Lower leg skin (tissue), 3 donors: ENCODE data around the gene ENSA.
"Not testable (repeated sequence)": the region's sequence is repeated elsewhere in the genome, so short reads cannot be mapped to it uniquely, and the experiment has no call there.

Experiments used
- POLR2A ChIP-seq, 2 donors: fragments of 450-650 bp; IDR thresholded peaks; one replicate each; pipeline ENCODE4 v1.6.1; 2016 to 2017; ENCODE audit warnings: antibody characterized with exemption in 2 of 2, mild to moderate bottlenecking in 1 of 2, moderate library complexity in 1 of 2
- TF ChIP-seq, protein P1 (sequence below), 3 donors: fragments of 450-650 bp; IDR thresholded peaks; one replicate each; pipeline ENCODE4 v1.5.1; 2016; ENCODE audit warnings: antibody characterized with exemption in 3 of 3, mild to moderate bottlenecking in 3 of 3, moderate library complexity in 2 of 3

DNA sequence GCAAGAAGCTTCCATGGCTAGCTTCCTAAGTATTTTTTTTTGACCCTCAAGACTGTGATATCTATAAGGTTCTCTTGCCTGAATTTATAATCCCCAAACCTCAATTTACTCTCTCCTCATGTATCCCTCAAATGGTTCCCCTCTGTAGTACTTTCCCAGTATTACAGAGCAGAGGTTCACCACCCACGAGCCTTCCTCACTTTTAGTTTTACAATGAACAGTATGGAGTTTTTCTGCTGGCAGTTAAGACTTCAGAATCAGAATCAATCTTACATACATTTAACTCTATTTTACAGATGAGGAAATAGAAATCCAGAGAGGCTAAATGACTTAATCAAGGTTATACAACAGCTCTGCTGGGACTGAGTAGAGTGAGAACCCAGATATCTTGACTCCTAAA is 4.9 kb downstream of the ENSA start:
- TF ChIP-seq, protein P1, sequence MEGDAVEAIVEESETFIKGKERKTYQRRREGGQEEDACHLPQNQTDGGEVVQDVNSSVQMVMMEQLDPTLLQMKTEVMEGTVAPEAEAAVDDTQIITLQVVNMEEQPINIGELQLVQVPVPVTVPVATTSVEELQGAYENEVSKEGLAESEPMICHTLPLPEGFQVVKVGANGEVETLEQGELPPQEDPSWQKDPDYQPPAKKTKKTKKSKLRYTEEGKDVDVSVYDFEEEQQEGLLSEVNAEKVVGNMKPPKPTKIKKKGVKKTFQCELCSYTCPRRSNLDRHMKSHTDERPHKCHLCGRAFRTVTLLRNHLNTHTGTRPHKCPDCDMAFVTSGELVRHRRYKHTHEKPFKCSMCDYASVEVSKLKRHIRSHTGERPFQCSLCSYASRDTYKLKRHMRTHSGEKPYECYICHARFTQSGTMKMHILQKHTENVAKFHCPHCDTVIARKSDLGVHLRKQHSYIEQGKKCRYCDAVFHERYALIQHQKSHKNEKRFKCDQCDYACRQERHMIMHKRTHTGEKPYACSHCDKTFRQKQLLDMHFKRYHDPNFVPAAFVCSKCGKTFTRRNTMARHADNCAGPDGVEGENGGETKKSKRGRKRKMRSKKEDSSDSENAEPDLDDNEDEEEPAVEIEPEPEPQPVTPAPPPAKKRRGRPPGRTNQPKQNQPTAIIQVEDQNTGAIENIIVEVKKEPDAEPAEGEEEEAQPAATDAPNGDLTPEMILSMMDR (IDR thresholded peaks at IDR 0.05): not testable (repeated sequence)
- TF ChIP-seq POLR2A (IDR thresholded peaks at IDR 0.05): not testable (repeated sequence)
